Measurements from ENCODE around the gene DLX2. TPM values are rescaled to one million over a fixed set of nuclear protein-coding genes. Genes with fewer than 3 reads are reported as not detected.
A peak's percentile ranks its signal among the peaks of the same experiment; 100 is the strongest.

DLX2 gene
- total and polyA plus RNA-seq, 10 of the 15 experiments (the other 5 are each of a cell fraction or from before 2014, with no cell fraction given): 0.03 TPM; not detected in 9

DNA sequence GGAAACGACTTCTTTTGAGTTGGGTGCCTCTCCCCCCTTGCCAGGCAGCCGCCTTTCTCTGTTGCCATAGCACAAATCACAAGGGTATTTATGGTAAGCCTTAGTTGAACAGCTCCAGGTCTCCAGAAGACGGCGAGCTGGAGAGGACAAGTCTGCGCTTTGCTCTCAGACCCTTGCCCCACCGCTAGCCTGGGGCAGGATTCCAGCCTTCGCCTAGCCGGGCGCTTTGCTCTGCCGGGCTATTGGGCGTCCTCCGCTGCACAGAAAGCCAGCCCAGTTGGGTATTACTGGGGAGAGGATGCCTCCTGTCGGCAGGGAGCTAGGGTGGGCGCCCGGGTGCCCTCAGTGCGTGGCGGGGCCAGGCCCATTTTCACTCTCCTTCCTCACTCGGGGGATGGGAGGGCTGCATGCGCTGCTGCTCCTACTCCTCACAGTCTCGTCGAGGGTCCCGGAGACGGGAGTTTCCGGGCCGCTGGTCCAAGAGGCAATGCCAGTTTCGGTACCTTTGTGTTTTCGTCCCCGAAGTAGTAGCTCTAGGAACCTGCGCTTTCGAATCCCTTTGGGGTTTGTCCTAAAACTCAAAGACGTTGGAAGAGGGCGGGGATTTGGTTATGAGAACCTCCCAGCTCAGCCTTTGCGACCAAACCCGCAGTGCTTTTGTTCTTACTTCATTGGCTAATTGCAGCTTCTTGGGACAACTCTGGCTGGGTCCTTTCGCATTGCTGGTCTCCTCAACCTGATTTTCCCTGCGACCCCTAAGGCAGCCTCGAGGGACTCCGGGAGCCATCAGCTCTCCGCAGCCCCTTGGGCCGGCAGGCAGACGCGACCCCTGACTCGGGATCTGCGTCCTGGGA lies 3.6 kb upstream of the DLX2 start (continued):
- TF ChIP-seq, protein P1, sequence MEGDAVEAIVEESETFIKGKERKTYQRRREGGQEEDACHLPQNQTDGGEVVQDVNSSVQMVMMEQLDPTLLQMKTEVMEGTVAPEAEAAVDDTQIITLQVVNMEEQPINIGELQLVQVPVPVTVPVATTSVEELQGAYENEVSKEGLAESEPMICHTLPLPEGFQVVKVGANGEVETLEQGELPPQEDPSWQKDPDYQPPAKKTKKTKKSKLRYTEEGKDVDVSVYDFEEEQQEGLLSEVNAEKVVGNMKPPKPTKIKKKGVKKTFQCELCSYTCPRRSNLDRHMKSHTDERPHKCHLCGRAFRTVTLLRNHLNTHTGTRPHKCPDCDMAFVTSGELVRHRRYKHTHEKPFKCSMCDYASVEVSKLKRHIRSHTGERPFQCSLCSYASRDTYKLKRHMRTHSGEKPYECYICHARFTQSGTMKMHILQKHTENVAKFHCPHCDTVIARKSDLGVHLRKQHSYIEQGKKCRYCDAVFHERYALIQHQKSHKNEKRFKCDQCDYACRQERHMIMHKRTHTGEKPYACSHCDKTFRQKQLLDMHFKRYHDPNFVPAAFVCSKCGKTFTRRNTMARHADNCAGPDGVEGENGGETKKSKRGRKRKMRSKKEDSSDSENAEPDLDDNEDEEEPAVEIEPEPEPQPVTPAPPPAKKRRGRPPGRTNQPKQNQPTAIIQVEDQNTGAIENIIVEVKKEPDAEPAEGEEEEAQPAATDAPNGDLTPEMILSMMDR (IDR thresholded peaks at IDR 0.05 in 2 of 3, conservative IDR thresholded peaks at IDR 0.05 in 1 of 3; ENCODE audit: control insufficient read depth in 2 of 3, extremely low read depth in 1 of 3, insufficient read depth in 1 of 3, low read depth in 3 of 3, low read length in 3 of 3): peak; percentile 56 to 62 (median 59)
- TF ChIP-seq, protein P2, sequence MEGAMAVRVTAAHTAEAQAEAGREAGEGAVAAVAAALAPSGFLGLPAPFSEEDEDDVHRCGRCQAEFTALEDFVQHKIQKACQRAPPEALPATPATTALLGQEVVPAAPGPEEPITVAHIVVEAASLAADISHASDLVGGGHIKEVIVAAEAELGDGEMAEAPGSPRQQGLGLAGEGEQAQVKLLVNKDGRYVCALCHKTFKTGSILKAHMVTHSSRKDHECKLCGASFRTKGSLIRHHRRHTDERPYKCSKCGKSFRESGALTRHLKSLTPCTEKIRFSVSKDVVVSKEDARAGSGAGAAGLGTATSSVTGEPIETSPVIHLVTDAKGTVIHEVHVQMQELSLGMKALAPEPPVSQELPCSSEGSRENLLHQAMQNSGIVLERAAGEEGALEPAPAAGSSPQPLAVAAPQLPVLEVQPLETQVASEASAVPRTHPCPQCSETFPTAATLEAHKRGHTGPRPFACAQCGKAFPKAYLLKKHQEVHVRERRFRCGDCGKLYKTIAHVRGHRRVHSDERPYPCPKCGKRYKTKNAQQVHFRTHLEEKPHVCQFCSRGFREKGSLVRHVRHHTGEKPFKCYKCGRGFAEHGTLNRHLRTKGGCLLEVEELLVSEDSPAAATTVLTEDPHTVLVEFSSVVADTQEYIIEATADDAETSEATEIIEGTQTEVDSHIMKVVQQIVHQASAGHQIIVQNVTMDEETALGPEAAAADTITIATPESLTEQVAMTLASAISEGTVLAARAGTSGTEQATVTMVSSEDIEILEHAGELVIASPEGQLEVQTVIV (IDR thresholded peaks at IDR 0.05; ENCODE audit: borderline replicate concordance, partially characterized antibody): no peak
- TF ChIP-seq, protein P3, sequence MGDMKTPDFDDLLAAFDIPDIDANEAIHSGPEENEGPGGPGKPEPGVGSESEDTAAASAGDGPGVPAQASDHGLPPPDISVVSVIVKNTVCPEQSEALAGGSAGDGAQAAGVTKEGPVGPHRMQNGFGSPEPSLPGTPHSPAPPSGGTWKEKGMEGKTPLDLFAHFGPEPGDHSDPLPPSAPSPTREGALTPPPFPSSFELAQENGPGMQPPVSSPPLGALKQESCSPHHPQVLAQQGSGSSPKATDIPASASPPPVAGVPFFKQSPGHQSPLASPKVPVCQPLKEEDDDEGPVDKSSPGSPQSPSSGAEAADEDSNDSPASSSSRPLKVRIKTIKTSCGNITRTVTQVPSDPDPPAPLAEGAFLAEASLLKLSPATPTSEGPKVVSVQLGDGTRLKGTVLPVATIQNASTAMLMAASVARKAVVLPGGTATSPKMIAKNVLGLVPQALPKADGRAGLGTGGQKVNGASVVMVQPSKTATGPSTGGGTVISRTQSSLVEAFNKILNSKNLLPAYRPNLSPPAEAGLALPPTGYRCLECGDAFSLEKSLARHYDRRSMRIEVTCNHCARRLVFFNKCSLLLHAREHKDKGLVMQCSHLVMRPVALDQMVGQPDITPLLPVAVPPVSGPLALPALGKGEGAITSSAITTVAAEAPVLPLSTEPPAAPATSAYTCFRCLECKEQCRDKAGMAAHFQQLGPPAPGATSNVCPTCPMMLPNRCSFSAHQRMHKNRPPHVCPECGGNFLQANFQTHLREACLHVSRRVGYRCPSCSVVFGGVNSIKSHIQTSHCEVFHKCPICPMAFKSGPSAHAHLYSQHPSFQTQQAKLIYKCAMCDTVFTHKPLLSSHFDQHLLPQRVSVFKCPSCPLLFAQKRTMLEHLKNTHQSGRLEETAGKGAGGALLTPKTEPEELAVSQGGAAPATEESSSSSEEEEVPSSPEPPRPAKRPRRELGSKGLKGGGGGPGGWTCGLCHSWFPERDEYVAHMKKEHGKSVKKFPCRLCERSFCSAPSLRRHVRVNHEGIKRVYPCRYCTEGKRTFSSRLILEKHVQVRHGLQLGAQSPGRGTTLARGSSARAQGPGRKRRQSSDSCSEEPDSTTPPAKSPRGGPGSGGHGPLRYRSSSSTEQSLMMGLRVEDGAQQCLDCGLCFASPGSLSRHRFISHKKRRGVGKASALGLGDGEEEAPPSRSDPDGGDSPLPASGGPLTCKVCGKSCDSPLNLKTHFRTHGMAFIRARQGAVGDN (IDR thresholded peaks at IDR 0.05): no peak
- no peak for TF ChIP-seq TCF3 (IDR thresholded peaks at IDR 0.05; ENCODE audit: borderline replicate concordance, insufficient read depth, low read depth, low read length)
- TF ChIP-seq CBFB (IDR thresholded peaks at IDR 0.05; ENCODE audit: low read depth): no peak
